ENCODE measurements around the gene ALOX12B.

DNA sequence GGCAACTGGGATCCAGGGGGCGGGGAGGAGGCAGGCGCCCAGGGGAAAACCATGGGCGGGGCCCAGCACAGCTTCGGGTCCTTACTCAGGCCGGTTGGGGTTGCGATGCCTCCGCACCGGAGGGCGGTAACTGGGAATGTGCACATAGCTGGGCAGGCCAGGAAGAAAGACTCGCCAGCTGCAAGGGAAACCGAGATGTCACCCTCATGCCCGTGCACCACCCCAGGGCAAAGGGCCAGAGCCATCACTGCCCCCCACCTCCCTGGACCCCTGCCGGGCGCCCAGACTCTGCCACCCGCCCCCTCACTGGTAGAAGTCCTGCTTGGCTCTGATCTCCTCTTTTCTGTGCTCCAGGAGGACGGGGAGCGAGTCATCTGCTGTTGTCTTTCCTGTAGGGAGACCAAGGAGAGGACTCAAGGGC is 6.7 kb downstream of the ALOX12B start:
- TF ChIP-seq POLR2A (IDR thresholded peaks at IDR 0.05) = no peak
- TF ChIP-seq, protein P1, sequence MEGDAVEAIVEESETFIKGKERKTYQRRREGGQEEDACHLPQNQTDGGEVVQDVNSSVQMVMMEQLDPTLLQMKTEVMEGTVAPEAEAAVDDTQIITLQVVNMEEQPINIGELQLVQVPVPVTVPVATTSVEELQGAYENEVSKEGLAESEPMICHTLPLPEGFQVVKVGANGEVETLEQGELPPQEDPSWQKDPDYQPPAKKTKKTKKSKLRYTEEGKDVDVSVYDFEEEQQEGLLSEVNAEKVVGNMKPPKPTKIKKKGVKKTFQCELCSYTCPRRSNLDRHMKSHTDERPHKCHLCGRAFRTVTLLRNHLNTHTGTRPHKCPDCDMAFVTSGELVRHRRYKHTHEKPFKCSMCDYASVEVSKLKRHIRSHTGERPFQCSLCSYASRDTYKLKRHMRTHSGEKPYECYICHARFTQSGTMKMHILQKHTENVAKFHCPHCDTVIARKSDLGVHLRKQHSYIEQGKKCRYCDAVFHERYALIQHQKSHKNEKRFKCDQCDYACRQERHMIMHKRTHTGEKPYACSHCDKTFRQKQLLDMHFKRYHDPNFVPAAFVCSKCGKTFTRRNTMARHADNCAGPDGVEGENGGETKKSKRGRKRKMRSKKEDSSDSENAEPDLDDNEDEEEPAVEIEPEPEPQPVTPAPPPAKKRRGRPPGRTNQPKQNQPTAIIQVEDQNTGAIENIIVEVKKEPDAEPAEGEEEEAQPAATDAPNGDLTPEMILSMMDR (IDR thresholded peaks at IDR 0.05) = no peak
